ENCODE results near the gene CARMIL1.

DNA sequence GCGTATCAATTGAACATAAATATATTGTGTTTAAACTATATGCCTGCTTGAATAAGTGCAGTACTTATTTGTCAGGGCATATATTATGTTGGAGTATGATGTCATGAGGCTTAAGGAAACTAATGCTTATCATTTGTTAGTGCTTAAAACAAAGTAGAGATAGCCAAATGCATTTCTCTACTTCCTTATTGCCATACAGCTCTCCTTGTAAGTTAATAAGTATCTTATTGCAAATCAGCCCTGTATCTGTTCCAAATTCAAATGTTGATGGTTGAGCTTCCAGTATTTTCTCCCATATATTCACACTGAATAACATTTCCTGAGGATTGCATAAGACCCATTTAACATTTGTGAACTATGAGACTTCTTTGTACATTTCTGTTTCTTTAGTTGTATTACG is 57.8 kb downstream of the CARMIL1 start:
- TF ChIP-seq EP300 (IDR thresholded peaks at IDR 0.05; ENCODE audit: borderline replicate concordance in 1 of 2, low read depth in 1 of 2, low read length in 1 of 2) (no peak), EZH2phosphoT487 (IDR thresholded peaks at IDR 0.05; ENCODE audit: borderline replicate concordance, low read depth) (no peak), RCOR1 (IDR thresholded peaks at IDR 0.05; ENCODE audit: low read length) (no peak), POLR2AphosphoS5 (IDR thresholded peaks at IDR 0.05; ENCODE audit: low read depth, low read length) (no peak), JUND (IDR thresholded peaks at IDR 0.05) (no peak)
- TF ChIP-seq, protein P1, sequence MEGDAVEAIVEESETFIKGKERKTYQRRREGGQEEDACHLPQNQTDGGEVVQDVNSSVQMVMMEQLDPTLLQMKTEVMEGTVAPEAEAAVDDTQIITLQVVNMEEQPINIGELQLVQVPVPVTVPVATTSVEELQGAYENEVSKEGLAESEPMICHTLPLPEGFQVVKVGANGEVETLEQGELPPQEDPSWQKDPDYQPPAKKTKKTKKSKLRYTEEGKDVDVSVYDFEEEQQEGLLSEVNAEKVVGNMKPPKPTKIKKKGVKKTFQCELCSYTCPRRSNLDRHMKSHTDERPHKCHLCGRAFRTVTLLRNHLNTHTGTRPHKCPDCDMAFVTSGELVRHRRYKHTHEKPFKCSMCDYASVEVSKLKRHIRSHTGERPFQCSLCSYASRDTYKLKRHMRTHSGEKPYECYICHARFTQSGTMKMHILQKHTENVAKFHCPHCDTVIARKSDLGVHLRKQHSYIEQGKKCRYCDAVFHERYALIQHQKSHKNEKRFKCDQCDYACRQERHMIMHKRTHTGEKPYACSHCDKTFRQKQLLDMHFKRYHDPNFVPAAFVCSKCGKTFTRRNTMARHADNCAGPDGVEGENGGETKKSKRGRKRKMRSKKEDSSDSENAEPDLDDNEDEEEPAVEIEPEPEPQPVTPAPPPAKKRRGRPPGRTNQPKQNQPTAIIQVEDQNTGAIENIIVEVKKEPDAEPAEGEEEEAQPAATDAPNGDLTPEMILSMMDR (IDR thresholded peaks at IDR 0.05): no peak
- TF ChIP-seq, protein P2, sequence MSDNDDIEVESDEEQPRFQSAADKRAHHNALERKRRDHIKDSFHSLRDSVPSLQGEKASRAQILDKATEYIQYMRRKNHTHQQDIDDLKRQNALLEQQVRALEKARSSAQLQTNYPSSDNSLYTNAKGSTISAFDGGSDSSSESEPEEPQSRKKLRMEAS (IDR thresholded peaks at IDR 0.05; ENCODE audit: low read depth): no peak
